ENCODE results near the gene HELZ.

- TF ChIP-seq, protein P1, sequence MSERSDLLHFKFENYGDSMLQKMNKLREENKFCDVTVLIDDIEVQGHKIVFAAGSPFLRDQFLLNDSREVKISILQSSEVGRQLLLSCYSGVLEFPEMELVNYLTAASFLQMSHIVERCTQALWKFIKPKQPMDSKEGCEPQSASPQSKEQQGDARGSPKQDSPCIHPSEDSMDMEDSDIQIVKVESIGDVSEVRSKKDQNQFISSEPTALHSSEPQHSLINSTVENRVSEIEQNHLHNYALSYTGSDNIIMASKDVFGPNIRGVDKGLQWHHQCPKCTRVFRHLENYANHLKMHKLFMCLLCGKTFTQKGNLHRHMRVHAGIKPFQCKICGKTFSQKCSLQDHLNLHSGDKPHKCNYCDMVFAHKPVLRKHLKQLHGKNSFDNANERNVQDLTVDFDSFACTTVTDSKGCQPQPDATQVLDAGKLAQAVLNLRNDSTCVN (tag by site-specific recombination; optimal IDR thresholded peaks at IDR 0.05) = no peak
- no peak for TF ChIP-seq ATF2 (tag by site-specific recombination; IDR thresholded peaks at IDR 0.05; ENCODE audit: low read depth)
- TF ChIP-seq, protein P2, sequence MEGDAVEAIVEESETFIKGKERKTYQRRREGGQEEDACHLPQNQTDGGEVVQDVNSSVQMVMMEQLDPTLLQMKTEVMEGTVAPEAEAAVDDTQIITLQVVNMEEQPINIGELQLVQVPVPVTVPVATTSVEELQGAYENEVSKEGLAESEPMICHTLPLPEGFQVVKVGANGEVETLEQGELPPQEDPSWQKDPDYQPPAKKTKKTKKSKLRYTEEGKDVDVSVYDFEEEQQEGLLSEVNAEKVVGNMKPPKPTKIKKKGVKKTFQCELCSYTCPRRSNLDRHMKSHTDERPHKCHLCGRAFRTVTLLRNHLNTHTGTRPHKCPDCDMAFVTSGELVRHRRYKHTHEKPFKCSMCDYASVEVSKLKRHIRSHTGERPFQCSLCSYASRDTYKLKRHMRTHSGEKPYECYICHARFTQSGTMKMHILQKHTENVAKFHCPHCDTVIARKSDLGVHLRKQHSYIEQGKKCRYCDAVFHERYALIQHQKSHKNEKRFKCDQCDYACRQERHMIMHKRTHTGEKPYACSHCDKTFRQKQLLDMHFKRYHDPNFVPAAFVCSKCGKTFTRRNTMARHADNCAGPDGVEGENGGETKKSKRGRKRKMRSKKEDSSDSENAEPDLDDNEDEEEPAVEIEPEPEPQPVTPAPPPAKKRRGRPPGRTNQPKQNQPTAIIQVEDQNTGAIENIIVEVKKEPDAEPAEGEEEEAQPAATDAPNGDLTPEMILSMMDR (tag by site-specific recombination; IDR thresholded peaks at IDR 0.05) = no peak
- no peak for TF ChIP-seq ZNF335 (tag by site-specific recombination; conservative IDR thresholded peaks at IDR 0.05)
- TF ChIP-seq ZBTB7A (tag by site-specific recombination; IDR thresholded peaks at IDR 0.05; ENCODE audit: low read depth) = no peak
- TF ChIP-seq ZNF621 (tag by site-specific recombination; IDR thresholded peaks at IDR 0.05) = no peak
- no peak for TF ChIP-seq MYNN (tag by site-specific recombination; IDR thresholded peaks at IDR 0.05; ENCODE audit: borderline replicate concordance)
Measured at GRCh38 chr17:67050471-67051154, 194.4 kb downstream of the HELZ start.
